ENCODE data around the gene PMM2.

Gene PMM2

DNA sequence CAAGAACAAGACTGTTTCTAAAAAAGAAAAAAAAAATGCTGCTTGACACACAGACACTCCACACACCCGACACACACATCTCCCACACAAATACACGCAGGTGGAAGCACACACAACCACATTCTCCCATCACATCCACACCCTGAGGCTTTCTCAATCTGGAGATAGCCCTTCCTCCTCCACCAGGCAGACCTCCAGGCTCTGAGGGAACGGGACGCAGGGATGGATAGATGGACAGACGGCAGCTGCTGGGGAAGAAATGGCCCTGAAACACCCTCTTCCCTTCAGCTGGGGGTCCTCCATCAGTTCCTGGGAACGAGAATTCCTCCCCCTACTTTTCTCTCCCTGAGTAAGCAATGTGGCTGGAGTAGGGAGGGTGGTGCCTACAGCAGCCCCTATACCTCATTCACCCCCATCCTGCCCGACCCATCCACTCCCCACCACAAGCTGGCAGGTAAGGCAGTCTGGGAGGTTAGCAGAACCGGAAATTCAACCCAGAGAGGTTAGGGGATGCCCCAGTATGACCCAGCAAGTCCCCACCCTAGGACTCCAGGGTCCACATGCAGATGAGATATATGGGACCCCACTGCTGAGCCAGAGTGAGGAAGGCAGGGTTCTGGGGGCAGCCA, 80.4 kb downstream of the PMM2 start:
- Histone ChIP-seq H3K9ac (ENCODE audit: insufficient read length) (no peak overlapping the region), H3K27ac (no peak overlapping the region), H3K9me3 (ENCODE audit: low read depth, low read length) (no peaks in the 10 kb centered on the region), H3K4me3 (no peak overlapping the region), H3K36me3 (ENCODE audit: insufficient read depth, low read length) (no peaks in the 10 kb centered on the region)
- DNase-seq (ENCODE audit: low read depth, low spot score), result no peak
- no peak for TF ChIP-seq POLR2AphosphoS5 (IDR thresholded peaks at IDR 0.05; ENCODE audit: borderline replicate concordance, low read depth, low read length)
- TF ChIP-seq EZH2 (IDR thresholded peaks at IDR 0.05), result no peak
- TF ChIP-seq FOXP2 (optimal IDR thresholded peaks at IDR 0.05; ENCODE audit: control extremely low read depth, extremely low read length, insufficient read depth), result no peak

DNA sequence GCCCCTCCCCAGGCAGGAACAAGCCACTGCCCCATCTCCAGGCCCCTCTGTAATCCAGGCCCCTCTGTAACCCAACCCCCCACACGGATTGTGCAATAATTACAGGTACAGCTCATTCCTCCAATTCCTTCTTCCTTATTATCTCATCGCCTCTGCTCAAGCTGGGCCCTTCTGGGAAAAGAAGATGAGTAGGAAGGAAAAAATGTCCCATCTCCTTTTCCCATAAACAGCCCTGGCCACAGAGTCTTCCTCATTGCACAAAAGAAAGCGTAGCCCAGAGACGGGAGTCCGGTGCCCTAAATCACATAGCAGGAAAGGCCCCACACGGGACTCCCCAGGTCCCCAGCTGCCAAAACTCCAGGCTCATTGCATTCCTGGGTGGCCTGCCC, 80.9 kb downstream of the PMM2 start:
- Histone ChIP-seq H3K9ac (ENCODE audit: insufficient read length) (no peak overlapping the region), H3K27ac (no peak overlapping the region), H3K9me3 (ENCODE audit: low read depth, low read length) (no peaks in the 10 kb centered on the region), H3K36me3 (ENCODE audit: insufficient read depth, low read length) (no peaks in the 10 kb centered on the region), H3K4me3 (no peak overlapping the region)
- TF ChIP-seq POLR2AphosphoS5 (IDR thresholded peaks at IDR 0.05; ENCODE audit: borderline replicate concordance, low read depth, low read length) (no peak), EZH2 (IDR thresholded peaks at IDR 0.05) (no peak), FOXP2 (optimal IDR thresholded peaks at IDR 0.05; ENCODE audit: control extremely low read depth, extremely low read length, insufficient read depth) (no peak)
- DNase-seq (ENCODE audit: low read depth, low spot score), result no peak

DNA sequence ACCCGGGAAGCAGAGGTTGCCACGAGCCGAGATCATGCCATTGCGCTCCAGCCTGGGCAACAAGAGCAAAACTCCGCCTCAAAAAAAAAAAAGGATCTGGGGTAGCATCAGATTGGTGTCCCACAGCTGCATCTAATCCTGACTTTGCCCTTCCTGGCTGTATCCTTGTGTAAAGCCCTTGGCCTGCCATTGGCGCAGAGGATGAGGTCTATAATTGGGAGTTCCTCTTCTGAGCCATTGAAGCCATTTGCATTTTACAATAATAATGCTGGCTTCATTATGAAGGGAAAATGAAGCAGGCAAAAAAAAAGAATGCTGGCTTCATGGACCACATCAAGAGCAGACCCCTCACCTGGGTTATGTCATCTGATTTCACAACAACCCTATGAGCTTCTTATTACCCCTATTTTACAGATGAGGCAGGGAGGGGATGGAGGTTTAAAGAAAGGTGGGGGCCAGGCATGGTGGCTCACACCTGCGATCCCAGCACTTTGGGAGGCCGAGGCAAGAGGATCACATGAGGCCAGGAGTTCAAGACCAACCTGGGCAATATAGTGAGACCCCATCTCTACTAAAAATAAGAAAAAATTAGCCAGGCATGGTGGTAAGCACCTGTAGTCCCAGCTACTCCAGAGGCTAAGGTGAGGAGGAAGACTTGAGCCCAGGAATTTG, 83.3 kb downstream of the PMM2 start:
- no peak for TF ChIP-seq FOXP2 (optimal IDR thresholded peaks at IDR 0.05; ENCODE audit: control extremely low read depth, extremely low read length, insufficient read depth)
- no peak for TF ChIP-seq POLR2AphosphoS5 (IDR thresholded peaks at IDR 0.05; ENCODE audit: borderline replicate concordance, low read depth, low read length)
- no peak for TF ChIP-seq EZH2 (IDR thresholded peaks at IDR 0.05)
- H3K36me3 ChIP-seq (ENCODE audit: insufficient read depth, low read length), result no peaks in the 10 kb centered on the region
- no peak overlapping the region for H3K27ac ChIP-seq
- H3K9me3 ChIP-seq (ENCODE audit: low read depth, low read length), result no peaks in the 10 kb centered on the region
- DNase-seq (ENCODE audit: low read depth, low spot score), result no peak
- H3K4me3 ChIP-seq, result no peak overlapping the region
- H3K9ac ChIP-seq (ENCODE audit: insufficient read length), result no peak overlapping the region

DNA sequence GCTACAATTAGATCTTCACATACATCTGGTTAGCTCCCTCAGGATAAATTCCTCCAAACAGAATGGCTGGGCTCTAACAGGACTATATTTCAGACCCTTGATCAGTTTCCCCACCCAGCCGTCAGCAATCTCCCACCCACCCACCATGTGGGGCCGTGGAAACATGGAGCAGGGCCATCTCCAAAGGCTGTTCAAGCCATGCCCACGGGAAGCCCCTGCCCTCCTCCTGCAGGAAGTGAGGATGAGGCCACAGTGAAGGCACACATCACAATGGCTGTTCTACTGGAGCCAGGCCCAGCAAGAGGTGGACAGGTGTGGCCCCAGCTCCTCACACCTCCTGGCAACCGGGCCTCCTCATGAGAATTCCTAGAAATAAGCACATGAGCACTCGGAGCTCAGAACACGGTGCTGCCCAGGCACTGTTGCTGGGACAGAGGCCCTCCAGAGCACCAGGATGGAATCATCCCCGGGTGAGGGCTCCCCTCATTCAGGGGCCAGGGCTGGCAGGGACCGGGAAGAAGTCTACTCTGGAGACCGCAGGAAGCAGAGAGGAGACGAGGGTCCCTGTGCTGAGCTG, 84.5 kb downstream of the PMM2 start, which contains the start of gene LITAFD:
Gene LITAFD (plus strand): TSS at position 311 of the 577 bp plus-strand sequence. CDS start 2,005 bp downstream, outside the sequence.
- Histone ChIP-seq H3K36me3 (ENCODE audit: insufficient read depth, low read length) (no peaks in the 10 kb centered on the region), H3K9me3 (ENCODE audit: low read depth, low read length) (no peaks in the 10 kb centered on the region), H3K27ac (no peak within 1 kb of the TSS), H3K4me3 (no peak within 1 kb of the TSS), H3K9ac (ENCODE audit: insufficient read length) (no peak within 1 kb of the TSS)
- TF ChIP-seq FOXP2 (optimal IDR thresholded peaks at IDR 0.05; ENCODE audit: control extremely low read depth, extremely low read length, insufficient read depth) (no peak), EZH2 (IDR thresholded peaks at IDR 0.05) (no peak), POLR2AphosphoS5 (IDR thresholded peaks at IDR 0.05; ENCODE audit: borderline replicate concordance, low read depth, low read length) (no peak)
- DNase-seq (ENCODE audit: low read depth, low spot score), result no peak

DNA sequence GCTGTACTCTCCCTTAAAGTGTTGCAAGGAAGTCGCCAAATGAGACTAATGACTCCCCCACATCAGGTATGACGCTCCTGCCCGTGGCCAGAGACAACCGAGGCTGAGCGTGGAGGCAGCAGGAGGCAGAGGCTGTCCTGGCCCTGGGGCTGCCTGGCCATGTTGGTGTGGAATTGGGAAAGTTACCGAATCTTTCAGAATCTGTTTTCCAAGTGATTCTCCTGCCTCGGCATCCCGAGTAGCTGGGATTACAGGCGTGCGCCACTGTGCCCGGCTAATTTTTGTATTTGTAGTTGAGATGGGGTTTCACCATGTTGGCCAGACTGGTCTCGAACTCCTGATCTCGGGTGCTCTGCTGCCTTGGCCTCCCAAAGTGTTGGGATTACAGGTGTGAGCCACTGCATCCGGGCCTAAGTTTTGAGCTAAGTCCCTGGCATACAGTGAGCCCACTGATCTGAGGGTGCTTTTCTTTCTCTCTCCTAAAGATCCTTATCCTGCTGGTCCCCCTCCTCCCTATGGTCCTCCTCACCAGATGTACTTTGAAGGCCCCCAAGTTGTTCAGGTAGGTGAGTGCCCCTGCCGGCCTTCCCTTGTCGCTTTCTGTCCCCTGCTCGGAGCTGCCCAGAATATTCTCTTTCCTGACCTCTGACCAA, 85.2 kb downstream of the PMM2 start:
- TF ChIP-seq POLR2AphosphoS5 (IDR thresholded peaks at IDR 0.05; ENCODE audit: borderline replicate concordance, low read depth, low read length), result no peak
- no peak for TF ChIP-seq FOXP2 (optimal IDR thresholded peaks at IDR 0.05; ENCODE audit: control extremely low read depth, extremely low read length, insufficient read depth)
- TF ChIP-seq EZH2 (IDR thresholded peaks at IDR 0.05), result no peak
- Histone ChIP-seq H3K27ac (no peak overlapping the region), H3K9me3 (ENCODE audit: low read depth, low read length) (no peaks in the 10 kb centered on the region), H3K4me3 (no peak overlapping the region), H3K36me3 (ENCODE audit: insufficient read depth, low read length) (no peaks in the 10 kb centered on the region), H3K9ac (ENCODE audit: insufficient read length) (no peak overlapping the region)
- DNase-seq (ENCODE audit: low read depth, low spot score), result no peak

DNA sequence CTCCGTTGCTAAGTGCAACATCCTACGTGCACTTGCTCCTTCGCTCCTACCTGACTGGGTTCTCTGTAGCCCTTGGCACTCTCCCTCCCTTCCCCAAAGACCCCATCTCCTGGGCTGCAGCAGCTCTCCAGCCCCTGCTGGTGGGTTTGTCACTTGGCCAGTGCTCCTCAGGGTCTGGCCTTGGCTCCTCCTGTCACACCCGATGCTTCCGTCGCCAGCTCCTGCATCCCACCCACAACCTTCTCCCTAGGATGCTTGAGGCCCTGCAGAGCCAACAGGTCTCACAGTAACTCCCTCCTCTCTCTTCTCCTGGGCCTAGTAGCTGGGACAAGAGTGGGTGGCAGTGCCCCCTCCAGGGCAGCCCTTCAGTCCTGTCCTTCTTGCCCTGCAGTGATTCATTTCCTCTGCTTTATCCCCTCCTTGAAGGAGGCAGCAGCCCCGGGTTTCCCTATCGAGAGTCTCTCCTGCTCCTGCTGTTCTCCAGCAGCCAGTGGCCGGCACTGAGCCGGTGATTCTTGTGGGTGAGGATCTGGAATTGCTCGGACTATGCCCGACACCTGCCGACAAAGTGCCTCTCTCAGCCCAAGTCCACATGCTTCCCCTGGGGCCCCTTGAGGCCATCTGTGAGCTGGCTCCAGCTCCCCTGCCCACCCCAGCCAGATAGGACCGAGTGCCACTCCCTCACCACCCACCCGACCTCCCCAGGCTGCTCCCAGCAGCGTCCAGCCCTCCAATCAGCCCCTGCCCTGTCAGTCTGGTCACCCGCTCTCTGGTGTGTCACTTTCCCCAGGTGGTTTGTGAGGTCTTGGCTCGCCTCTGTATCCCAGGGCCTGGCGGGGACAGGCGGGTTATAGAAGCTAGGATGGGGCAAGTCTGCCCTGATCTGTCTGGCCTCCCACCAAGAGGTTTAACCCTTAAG, 88.3 kb downstream of the PMM2 start:
- DNase-seq (ENCODE audit: low read depth, low spot score), result no peak
- Histone ChIP-seq H3K36me3 (ENCODE audit: insufficient read depth, low read length) (peaks cover 8% of the 10 kb centered on the region), H3K4me3 (no peak overlapping the region), H3K9ac (ENCODE audit: insufficient read length) (no peak overlapping the region), H3K27ac (no peak overlapping the region), H3K9me3 (ENCODE audit: low read depth, low read length) (no peaks in the 10 kb centered on the region)
- peak; percentile 8; the same call in 1 of the 2 replicates for TF ChIP-seq POLR2AphosphoS5 (IDR thresholded peaks at IDR 0.05; ENCODE audit: borderline replicate concordance, low read depth, low read length)
- TF ChIP-seq FOXP2 (optimal IDR thresholded peaks at IDR 0.05; ENCODE audit: control extremely low read depth, extremely low read length, insufficient read depth), result no peak

DNA sequence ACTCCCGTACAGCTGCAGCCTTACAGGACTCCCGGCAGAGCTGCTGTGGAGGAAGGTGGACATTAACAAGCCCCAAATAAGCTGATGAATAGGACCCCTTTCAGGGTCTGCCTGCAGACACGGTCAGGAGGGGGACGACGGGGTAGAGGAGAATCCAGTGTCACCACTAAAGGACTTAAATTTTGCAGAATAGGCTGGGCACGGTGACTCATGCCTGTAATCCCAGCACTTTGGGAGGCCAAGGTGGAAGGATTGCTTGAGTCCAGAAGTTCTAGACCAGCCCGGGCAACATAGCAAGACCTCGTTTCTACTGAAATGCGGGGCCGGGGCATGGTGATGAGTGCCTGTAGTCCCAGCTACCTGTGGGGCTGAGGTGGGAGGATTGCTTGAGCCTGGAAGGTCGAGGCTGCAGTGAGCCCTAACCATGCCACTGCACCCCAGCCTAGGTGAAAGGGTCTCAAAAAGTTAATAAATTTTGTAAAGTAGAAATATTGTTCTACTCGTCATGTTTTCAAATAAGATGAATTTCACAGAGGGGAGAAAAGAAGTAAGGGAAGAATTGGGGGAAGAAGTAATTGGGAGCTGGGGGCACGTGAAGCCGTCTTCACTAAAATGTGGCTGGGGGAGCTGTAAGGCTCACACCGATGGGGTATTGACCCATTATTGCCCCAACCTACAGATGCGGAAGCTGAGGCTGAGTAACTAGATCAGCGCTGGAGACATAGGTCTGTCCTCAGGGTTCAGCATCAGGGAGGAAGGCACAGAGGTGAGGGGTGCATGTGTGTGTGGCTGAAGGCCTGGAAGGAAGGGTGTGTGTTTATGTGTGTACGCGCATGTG, 89.2 kb downstream of the PMM2 start:
- TF ChIP-seq EZH2 (IDR thresholded peaks at IDR 0.05), result no peak
- no peak for TF ChIP-seq FOXP2 (optimal IDR thresholded peaks at IDR 0.05; ENCODE audit: control extremely low read depth, extremely low read length, insufficient read depth)
- TF ChIP-seq POLR2AphosphoS5 (IDR thresholded peaks at IDR 0.05; ENCODE audit: borderline replicate concordance, low read depth, low read length), result no peak
- no peak overlapping the region for H3K27ac ChIP-seq

More for the DNA sequence above, 89.2 kb downstream of the PMM2 start:
- no peak overlapping the region for H3K4me3 ChIP-seq
- H3K9me3 ChIP-seq (ENCODE audit: low read depth, low read length), result no peaks in the 10 kb centered on the region
- no peak for DNase-seq (ENCODE audit: low read depth, low spot score)
- peaks cover 17% of the 10 kb centered on the region for H3K36me3 ChIP-seq (ENCODE audit: insufficient read depth, low read length)
- no peak overlapping the region for H3K9ac ChIP-seq (ENCODE audit: insufficient read length)

Measured in SK-N-MC (cell line).